B cell (primary cell): Measurements from ENCODE around the gene CELF4. TPM values are rescaled to one million over a fixed set of nuclear protein-coding genes. Genes with fewer than 3 reads are reported as not detected.

Source experiments
- ATAC-seq: fragments of 200-7000 bp; cut with Tn5 transposase; one replicate; pipeline ENCODE4 v1.10.0; 2021; ENCODE audit warnings: low read depth, mild to moderate bottlenecking, moderate number of reproducible peaks, moderate library complexity
- CTCF ChIA-PET: fragments of 350-600 bp; sonication (Branson Sonifier 250); formaldehyde crosslinking; loops from one replicate; lab custom pipeline; 2021; ENCODE audit warnings: antibody characterized with exemption, inconsistent platforms; lab: Charles Lee
- POLR2A ChIA-PET: fragments of 350-600 bp; sonication (Branson Sonifier 250); formaldehyde crosslinking; loops from one replicate; lab custom pipeline; 2021; ENCODE audit warnings: antibody characterized with exemption; lab: Charles Lee
- DNase-seq: peaks from one replicate; pipeline ENCODE4 v3.0.0; 2013
- H2AFZ ChIP-seq: 2 replicates; pipeline ENCODE4 v1.6.1; 2012; ENCODE audit warnings: mild to moderate bottlenecking, low read depth, low read length; ENCODE audit not compliant: insufficient read depth, poor library complexity, severe bottlenecking
- H3K27ac ChIP-seq, 2 donors: 1 replicate in 1 of 2; 2 replicates in 1 of 2; pipeline ENCODE4 v1.5.1; 2012 to 2013; ENCODE audit warnings: low read length in 2 of 2, mild to moderate bottlenecking in 2 of 2, moderate library complexity in 1 of 2
- H3K27me3 ChIP-seq, 4 experiments: fragments of 200-600 bp in 1 of 4; sonication (generic) in 1 of 4; replicated peaks in 1 of 4; 1 replicate in 2 of 4; 2 replicates in 2 of 4; pipeline versions ENCODE4 v1.6.1 to v1.7.0; 2013 to 2016; ENCODE audit warnings: low read length in 3 of 4, mild to moderate bottlenecking in 2 of 4, mixed read lengths in 1 of 4, moderate library complexity in 1 of 4; ENCODE audit not compliant: insufficient read depth in 4 of 4, control insufficient read depth in 3 of 4; ENCODE audit errors: control extremely low read depth in 1 of 4
- H3K36me3 ChIP-seq, 2 experiments: replicated peaks in 1 of 2; 1 replicate in 1 of 2; 2 replicates in 1 of 2; pipeline versions ENCODE4 v1.6.1 to v1.7.1; 2013; ENCODE audit warnings: low read length in 1 of 2; ENCODE audit not compliant: insufficient read depth in 2 of 2, control insufficient read depth in 1 of 2; ENCODE audit errors: control extremely low read depth in 1 of 2, extremely low read depth in 1 of 2
- H3K4me1 ChIP-seq, 2 donors: fragments of 200-600 bp in 1 of 2; sonication (generic) in 1 of 2; 1 replicate in 1 of 2; 2 replicates in 1 of 2; pipeline versions ENCODE4 v1.5.1 to v1.6.1; 2013 to 2017; ENCODE audit warnings: low read length in 2 of 2; ENCODE audit not compliant: control insufficient read depth in 2 of 2, insufficient read depth in 2 of 2
- H3K4me2 ChIP-seq: replicated peaks from 2 replicates; pipeline ENCODE3; 2012; ENCODE audit warnings: mild to moderate bottlenecking, low read depth, low read length; ENCODE audit not compliant: poor library complexity, severe bottlenecking
- H3K4me3 ChIP-seq, 5 experiments: fragments of 200-600 bp in 1 of 5; sonication (generic) in 1 of 5; 1 replicate in 3 of 5; 2 replicates in 2 of 5; pipeline versions ENCODE4 v1.5.1 to v1.7.0; 2011 to 2016; ENCODE audit warnings: low read length in 4 of 5, mild to moderate bottlenecking in 4 of 5, low read depth in 2 of 5, control low read depth in 1 of 5, moderate library complexity in 1 of 5; ENCODE audit not compliant: insufficient read depth in 1 of 5; ENCODE audit errors: control extremely low read depth in 1 of 5, extremely low read depth in 1 of 5
- H3K79me2 ChIP-seq: fragments of 200-600 bp; sonication (generic); one replicate; pipeline ENCODE4 v1.6.0; 2016; ENCODE audit warnings: low read length; ENCODE audit not compliant: control insufficient read depth, insufficient read depth
- H3K9ac ChIP-seq: fragments of 200-600 bp; sonication (generic); 2 replicates; pipeline ENCODE4 v1.6.1; 2017; ENCODE audit warnings: mild to moderate bottlenecking, low read length, moderate library complexity
- H3K9me3 ChIP-seq, 3 donors: one replicate each; pipeline versions ENCODE4 v1.6.1 to v1.7.1; 2013; ENCODE audit warnings: low read length in 2 of 3; ENCODE audit not compliant: control insufficient read depth in 2 of 3, insufficient read depth in 1 of 3; ENCODE audit errors: control extremely low read depth in 1 of 3
- H4K20me1 ChIP-seq: 2 replicates; pipeline ENCODE4 v1.6.0; 2012; ENCODE audit warnings: mild to moderate bottlenecking, low read length; ENCODE audit not compliant: insufficient read depth, control insufficient read depth, poor library complexity, severe bottlenecking
- H3K27ac Mint-ChIP-seq: one replicate; pipeline ENCODE4 v1.8.0; 2021; ENCODE audit warnings: mixed read lengths
- H3K27me3 Mint-ChIP-seq: one replicate; pipeline ENCODE4 v1.8.0; 2021; ENCODE audit warnings: mixed read lengths
- H3K4me1 Mint-ChIP-seq: one replicate; pipeline ENCODE4 v1.8.0; 2021; ENCODE audit warnings: mixed read lengths
- H3K4me3 Mint-ChIP-seq: one replicate; pipeline ENCODE4 v1.8.0; 2021; ENCODE audit warnings: mixed read lengths
- H3K9me3 Mint-ChIP-seq: one replicate; pipeline ENCODE4 v1.8.0; 2022; ENCODE audit warnings: mixed read lengths; ENCODE audit not compliant: insufficient read depth
- CTCF ChIP-seq: fragments of 200-600 bp; IDR thresholded peaks from one replicate; pipeline ENCODE4 v1.8.0; 2022; ENCODE audit warnings: antibody characterized with exemption, mild to moderate bottlenecking
- EZH2 ChIP-seq: IDR thresholded peaks from 2 replicates; pipeline ENCODE4 v1.6.1; 2012; ENCODE audit warnings: borderline replicate concordance, low read depth, mild to moderate bottlenecking, moderate library complexity, low read length; ENCODE audit not compliant: insufficient read depth, poor library complexity, severe bottlenecking
- WGBS: methylation state at CpG from one replicate; pipeline ENCODE4 v1.1.5; 2013; ENCODE audit warnings: missing lambda C conversion rate; ENCODE audit not compliant: insufficient coverage; 5-methylcytosine and 5-hydroxymethylcytosine counted together
- intact Hi-C: fragments of 100-400 bp; cut with micrococcal nuclease; formaldehyde crosslinking; loops from one replicate; pipeline ENCODE4 v1.10.0; 2022
- polyA plus RNA-seq: library from polyadenylated mRNA; depleted of rRNA; stranded (reverse); fragments of >200 nt; gene quantifications from 2 replicates; pipeline ENCODE4 v1.2.3, GENCODE V29; 2012
- total RNA-seq, 2 donors: library from RNA; stranded (reverse); fragments of 120-200 nt in 1 of 2; gene quantifications; 1 replicate in 1 of 2; 2 replicates in 1 of 2; pipeline versions ENCODE4 v1.2.3 to v1.2.4, GENCODE V29; 2013 to 2022

CELF4 gene
- total and polyA plus RNA-seq, 2 donors (not counting 1 experiment from before 2014, with no cell fraction given), result not detected

GRCh38 chr18:37483984-37484819 lies 81.4 kb downstream of the CELF4 start:
- POLR2A ChIA-PET, result no interaction called here
- Mint-ChIP-seq H3K4me1 (peaks cover 10% of the 10 kb centered on the region), H3K27me3 (peaks cover 51% of the 10 kb centered on the region), H3K27ac (no peak overlapping the region), H3K9me3 (no peaks in the 10 kb centered on the region), H3K4me3 (no peak overlapping the region)
- Histone ChIP-seq H3K36me3 (no peaks in the 10 kb centered on the region), H3K79me2 (no peaks in the 10 kb centered on the region), H3K9ac (no peak overlapping the region), H3K4me1 (peaks cover 0 to 5% of the 10 kb centered on the region in 2 donors), H3K27ac (no peak overlapping the region), H3K27me3 (peaks cover 0 to 46% (median 18%) of the 10 kb centered on the region in 4 experiments), H3K4me2 (no peak overlapping the region), H2AFZ (no peak overlapping the region), H4K20me1 (no peaks in the 10 kb centered on the region), H3K9me3 (peaks cover 0 to 13% (median 0%) of the 10 kb centered on the region in 3 donors), H3K4me3 (no peak overlapping the region)
- no peak for DNase-seq
- intact Hi-C loops, result no loop called here
- ATAC-seq, result no peak
- WGBS, result 20% methylated on average over 1 of the region's 17 CpGs
- CTCF ChIA-PET, result interaction anchor here (0.6 kb wide), 1 partner anchor 13 kb away, joined by 4 read pairs; no protein-coding TSS in a partner anchor
- TF ChIP-seq EZH2 (no peak), CTCF (no peak)
